ENCODE results near the gene UGT2B17.
"Not testable (repeated sequence)": the region's sequence is repeated elsewhere in the genome, so short reads cannot be mapped to it uniquely, and the experiment has no call there.

The UGT2B17 gene

DNA sequence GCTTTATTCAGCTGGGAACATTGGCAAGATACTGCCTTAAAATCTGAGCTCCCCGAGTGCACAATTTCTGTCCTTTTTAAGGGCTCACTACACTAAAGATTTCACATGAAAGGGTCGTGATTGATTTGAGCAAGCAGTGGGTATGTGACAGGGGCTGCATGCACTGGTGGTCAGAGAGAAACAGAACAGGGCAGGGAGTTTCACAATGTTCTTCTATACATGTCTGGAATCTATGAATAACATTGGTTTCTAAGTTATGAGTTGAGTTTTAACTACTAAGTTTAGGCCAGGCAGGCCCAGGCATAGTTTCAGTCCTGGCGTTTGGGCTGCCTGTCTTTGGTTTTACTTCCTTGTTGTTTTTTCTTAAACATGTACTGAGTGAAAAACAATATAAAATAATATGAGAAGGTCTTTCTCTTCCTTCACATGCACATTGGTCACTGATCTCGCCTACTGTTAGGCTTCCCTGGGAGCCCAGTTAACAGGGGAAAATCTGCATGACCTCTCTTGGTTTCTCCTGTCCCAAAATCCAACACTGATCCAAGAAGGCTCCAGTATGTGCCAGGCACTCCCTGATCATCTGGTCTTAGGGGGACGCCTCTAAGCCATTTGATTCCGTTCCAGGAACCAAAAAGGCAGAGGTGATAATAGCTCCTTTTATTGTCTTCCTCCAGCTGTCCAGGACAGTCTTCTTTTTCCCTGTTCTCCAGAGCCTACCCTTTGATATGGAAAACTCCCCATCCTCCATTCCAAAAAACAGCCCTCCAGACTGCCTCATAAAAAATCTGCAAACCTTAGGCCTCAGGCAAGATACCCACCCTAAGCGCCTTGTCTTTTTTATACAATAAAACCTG is at the start of gene UGT2B17:
TSS of gene UGT2B17 (minus strand) at position 51 of the 854 bp plus-strand sequence. CDS start 7,838 bp downstream, outside the sequence.
- H4K20me1 ChIP-seq (ENCODE audit: low read depth, low read length): no peaks in the 10 kb centered on the region
- H3K9ac ChIP-seq (ENCODE audit: low read length): peak within 1 kb of the TSS; percentile 50
- peak within 1 kb of the TSS; percentile 26 for H3K4me3 ChIP-seq (ENCODE audit: insufficient read depth, low read length, poor library complexity, severe bottlenecking)
- H3K9me3 ChIP-seq (ENCODE audit: insufficient read depth, low read length): no peaks in the 10 kb centered on the region
- no peaks in the 10 kb centered on the region for H3K79me2 ChIP-seq (ENCODE audit: insufficient read depth, low read length)
- no peak within 1 kb of the TSS; the same call in 1 of the 2 replicates for H3K27ac ChIP-seq (ENCODE audit: low read depth, low read length)
- H3F3A ChIP-seq (ENCODE audit: insufficient read depth): no peaks in the 10 kb centered on the region
- no peak within 1 kb of the TSS for H3K4me2 ChIP-seq (ENCODE audit: low read depth, low read length, poor library complexity, severe bottlenecking)
- H3K9me2 ChIP-seq (replicated peaks; ENCODE audit: insufficient read depth, low read length): no peaks in the 10 kb centered on the region
- no peak for TF ChIP-seq EZH2phosphoT487 (conservative IDR thresholded peaks at IDR 0.05; ENCODE audit: low read length)
- TF ChIP-seq, protein P1, sequence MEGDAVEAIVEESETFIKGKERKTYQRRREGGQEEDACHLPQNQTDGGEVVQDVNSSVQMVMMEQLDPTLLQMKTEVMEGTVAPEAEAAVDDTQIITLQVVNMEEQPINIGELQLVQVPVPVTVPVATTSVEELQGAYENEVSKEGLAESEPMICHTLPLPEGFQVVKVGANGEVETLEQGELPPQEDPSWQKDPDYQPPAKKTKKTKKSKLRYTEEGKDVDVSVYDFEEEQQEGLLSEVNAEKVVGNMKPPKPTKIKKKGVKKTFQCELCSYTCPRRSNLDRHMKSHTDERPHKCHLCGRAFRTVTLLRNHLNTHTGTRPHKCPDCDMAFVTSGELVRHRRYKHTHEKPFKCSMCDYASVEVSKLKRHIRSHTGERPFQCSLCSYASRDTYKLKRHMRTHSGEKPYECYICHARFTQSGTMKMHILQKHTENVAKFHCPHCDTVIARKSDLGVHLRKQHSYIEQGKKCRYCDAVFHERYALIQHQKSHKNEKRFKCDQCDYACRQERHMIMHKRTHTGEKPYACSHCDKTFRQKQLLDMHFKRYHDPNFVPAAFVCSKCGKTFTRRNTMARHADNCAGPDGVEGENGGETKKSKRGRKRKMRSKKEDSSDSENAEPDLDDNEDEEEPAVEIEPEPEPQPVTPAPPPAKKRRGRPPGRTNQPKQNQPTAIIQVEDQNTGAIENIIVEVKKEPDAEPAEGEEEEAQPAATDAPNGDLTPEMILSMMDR (IDR thresholded peaks at IDR 0.05; ENCODE audit: insufficient read depth, low read length, poor library complexity, severe bottlenecking): no peak
- H3K27me3 ChIP-seq (ENCODE audit: low read length): no peaks in the 10 kb centered on the region
- peak within 1 kb of the TSS; percentile 19 for H2AFZ ChIP-seq (ENCODE audit: low read depth, low read length, severe bottlenecking)
- no peaks in the 10 kb centered on the region for H3K36me3 ChIP-seq (ENCODE audit: low read length)

GRCh38 chr4:68622731-68623130 is 46.6 kb upstream of the UGT2B17 start:
- H2AFZ ChIP-seq (ENCODE audit: low read depth, low read length, severe bottlenecking); H3K9me2 ChIP-seq (replicated peaks; ENCODE audit: insufficient read depth, low read length); H3K4me3 ChIP-seq (ENCODE audit: insufficient read depth, low read length, poor library complexity, severe bottlenecking); H3K27me3 ChIP-seq (ENCODE audit: low read length); H3K9ac ChIP-seq (ENCODE audit: low read length); H3K27ac ChIP-seq (ENCODE audit: low read depth, low read length); H3F3A ChIP-seq (ENCODE audit: insufficient read depth); H4K20me1 ChIP-seq (ENCODE audit: low read depth, low read length); H3K9me3 ChIP-seq (ENCODE audit: insufficient read depth, low read length); H3K4me2 ChIP-seq (ENCODE audit: low read depth, low read length, poor library complexity, severe bottlenecking); H3K36me3 ChIP-seq (ENCODE audit: low read length); H3K79me2 ChIP-seq (ENCODE audit: insufficient read depth, low read length): not testable (repeated sequence)

GRCh38 chr4:68617003-68617698 is 41.0 kb upstream of the UGT2B17 start:
- Histone ChIP-seq H3K9me3 (ENCODE audit: insufficient read depth, low read length) (no peaks in the 10 kb centered on the region), H2AFZ (ENCODE audit: low read depth, low read length, severe bottlenecking) (no peak overlapping the region), H3K9ac (ENCODE audit: low read length) (no peak overlapping the region), H3F3A (ENCODE audit: insufficient read depth) (no peaks in the 10 kb centered on the region), H3K4me2 (ENCODE audit: low read depth, low read length, poor library complexity, severe bottlenecking) (no peak overlapping the region), H3K27ac (ENCODE audit: low read depth, low read length) (no peak overlapping the region), H3K27me3 (ENCODE audit: low read length) (no peaks in the 10 kb centered on the region), H3K79me2 (ENCODE audit: insufficient read depth, low read length) (no peaks in the 10 kb centered on the region), H4K20me1 (ENCODE audit: low read depth, low read length) (no peaks in the 10 kb centered on the region), H3K9me2 (replicated peaks; ENCODE audit: insufficient read depth, low read length) (no peaks in the 10 kb centered on the region), H3K36me3 (ENCODE audit: low read length) (no peaks in the 10 kb centered on the region), H3K4me3 (ENCODE audit: insufficient read depth, low read length, poor library complexity, severe bottlenecking) (no peak overlapping the region)
- TF ChIP-seq, protein P1 (IDR thresholded peaks at IDR 0.05; ENCODE audit: insufficient read depth, low read length, poor library complexity, severe bottlenecking): no peak
- no peak for TF ChIP-seq EZH2phosphoT487 (conservative IDR thresholded peaks at IDR 0.05; ENCODE audit: low read length)

Measured in SU-DHL-6 (cell line).